Islet precursor cell (in vitro differentiated cells): ENCODE data around the gene TFAP2C.

Experiments used
- DNase-seq: peaks from one replicate; pipeline ENCODE4 v3.0.0-alpha.2; 2018

Gene TFAP2C

DNA sequence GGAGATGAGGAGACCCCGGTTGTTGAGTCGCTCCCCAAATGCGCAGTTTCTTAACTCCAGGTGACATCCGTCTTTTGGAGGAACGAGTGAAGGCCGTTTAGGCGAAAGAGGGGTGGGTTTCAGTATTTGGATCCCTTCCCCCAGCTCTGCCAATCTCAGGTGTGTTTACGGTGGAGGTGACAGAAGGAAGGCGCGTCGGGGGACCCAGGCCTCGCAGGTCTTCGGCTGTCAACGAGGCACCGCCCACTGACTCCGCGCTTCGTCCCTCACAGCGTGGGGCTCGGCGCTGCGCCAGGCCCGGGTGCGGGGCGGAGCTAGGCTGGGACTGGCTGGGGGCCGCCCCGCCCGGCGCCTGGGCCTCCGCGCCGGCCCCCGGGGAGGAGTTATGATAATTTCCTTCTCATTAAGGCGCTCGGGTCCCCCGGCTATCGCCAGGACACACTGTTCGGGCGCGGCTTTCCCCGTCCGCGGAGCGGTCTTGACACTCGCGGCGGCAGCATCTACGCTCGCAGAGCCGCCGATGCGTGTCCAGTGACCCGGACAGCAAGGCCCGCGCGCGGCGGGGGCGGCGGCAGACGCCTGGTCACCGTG is at the start of gene TFAP2C:
TFAP2C (plus strand) TSS at position 434 of the 591 bp plus-strand sequence. CDS start 239 bp downstream, outside the sequence.
- peak; percentile 91 for DNase-seq

- no peak for DNase-seq
Measured at GRCh38 chr20:56580226-56580625, 48.9 kb upstream of the TFAP2C start.

- no peak for DNase-seq
Measured at GRCh38 chr20:56581701-56582100, 47.4 kb upstream of the TFAP2C start.

DNA sequence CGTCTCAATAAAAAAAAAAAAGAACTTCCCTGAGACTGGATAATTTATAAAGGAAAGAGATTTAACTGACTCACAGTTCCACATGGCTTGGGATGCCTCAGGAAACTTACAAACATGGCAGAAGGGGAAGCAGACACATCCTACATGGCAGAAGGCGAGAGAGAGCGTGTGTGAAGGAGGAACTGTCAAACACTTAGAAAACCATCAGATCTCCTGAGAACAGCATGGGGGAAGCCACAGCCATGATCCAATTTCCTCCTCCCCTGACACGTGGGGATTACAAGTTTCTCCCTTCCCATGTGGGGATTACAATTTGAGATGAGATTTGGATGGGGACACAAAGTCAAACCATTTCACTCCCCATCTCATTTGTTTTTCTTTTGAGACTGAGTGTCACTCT is 46.6 kb upstream of the TFAP2C start:
- DNase-seq, result no peak

DNA sequence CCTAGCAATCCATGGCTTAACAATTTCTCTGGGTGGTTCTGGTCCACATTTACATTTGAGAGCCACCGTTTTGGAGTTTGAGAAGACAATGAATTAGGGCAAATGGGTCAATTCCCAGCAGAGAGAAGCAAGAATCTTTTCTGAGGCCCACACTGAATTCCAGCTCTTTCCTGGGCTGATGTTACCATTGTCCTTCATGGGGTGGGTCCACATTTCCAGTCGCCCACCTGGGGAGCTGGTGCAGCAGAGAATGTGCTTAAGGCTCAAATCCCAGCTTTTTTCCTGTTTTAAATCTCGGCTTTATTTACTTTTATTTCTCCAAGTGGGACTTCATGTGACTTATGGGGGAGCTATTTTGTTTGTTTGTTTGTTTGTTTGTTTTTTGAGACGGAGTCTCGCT is 44.2 kb upstream of the TFAP2C start:
- DNase-seq, result no peak

GRCh38 chr20:56587307-56588041 is 41.6 kb upstream of the TFAP2C start:
- no peak for DNase-seq

GRCh38 chr20:56588996-56589395 is 40.1 kb upstream of the TFAP2C start:
- peak; percentile 78 for DNase-seq

DNA sequence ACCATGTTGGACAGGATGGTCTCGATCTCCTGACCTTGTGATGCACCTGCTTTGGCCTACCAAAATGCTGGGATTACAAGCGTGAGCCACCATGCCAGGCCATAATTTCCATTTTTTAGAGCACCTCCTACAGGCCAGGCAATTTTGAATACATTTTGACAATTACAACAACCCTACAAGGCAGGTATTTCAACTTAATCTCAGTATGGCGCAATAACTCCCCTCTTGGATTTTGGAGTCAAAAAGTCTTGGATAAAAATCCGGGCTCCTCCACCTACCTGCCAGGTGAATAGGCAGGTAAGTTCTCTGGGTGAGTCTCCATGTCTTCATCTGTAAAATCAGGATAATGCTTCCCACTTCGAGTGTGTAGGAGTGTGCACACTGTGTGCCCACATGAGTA is 39.5 kb upstream of the TFAP2C start:
- no peak for DNase-seq

- no peak for DNase-seq
Measured at GRCh38 chr20:56590888-56591287, 38.2 kb upstream of the TFAP2C start.

DNA sequence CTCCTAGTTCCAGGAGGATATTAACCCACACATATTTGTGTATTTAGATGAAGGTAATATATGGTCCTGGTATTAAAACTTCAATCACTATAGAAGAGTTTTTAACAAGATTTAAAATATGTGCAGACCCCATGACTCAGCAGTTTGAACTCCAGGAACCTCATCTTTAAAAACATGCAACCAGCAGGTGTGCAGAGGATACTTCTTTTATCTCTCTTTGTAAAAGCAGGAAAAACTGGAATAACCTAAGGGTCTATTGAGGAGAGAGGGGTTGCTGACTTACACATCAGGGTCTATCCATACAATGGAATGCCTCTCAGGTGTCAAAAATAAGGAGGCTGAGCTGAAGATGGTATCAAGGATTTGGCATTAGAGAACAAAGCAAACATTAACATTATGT is 36.9 kb upstream of the TFAP2C start:
- no peak for DNase-seq

GRCh38 chr20:56592817-56593216 is 36.3 kb upstream of the TFAP2C start:
- peak; percentile 76 for DNase-seq

DNA sequence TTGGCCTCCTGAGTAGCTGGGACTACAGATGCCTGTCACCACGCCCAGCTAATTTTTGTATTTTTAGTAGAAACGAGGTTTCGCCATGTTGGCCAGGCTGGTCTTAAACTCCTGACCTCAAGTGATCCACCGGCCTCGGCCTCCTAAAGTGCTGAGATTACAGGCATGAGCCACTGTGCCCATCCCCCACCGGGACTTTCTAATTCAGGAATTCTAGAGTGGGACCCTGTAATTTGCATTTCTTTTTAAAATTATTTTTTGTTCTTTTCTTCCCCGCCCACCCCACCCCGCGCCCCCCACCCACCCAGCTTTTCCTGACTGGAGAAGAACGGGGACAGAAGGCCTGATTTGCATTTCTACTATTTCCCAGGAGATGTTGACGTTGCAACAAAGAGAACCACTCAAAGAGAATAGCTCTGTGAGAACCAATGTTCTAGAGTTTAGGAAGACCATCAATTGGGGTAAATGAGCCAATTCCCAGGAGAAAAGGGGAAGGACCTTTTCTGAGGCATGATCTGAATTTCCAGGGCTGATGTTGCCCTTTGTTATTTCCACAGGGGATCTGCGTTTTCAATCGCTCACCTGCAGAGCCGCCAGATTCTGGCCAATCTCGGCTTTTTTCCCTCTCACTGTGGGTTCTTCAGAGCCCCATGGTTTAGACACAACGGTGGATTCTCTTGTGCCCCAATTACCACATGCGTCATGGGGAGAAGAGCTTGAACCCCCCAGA is 33.2 kb upstream of the TFAP2C start:
- peak; percentile 47 for DNase-seq

- peak; percentile 43 for DNase-seq
Measured at GRCh38 chr20:56601166-56601565, 27.9 kb upstream of the TFAP2C start.

DNA sequence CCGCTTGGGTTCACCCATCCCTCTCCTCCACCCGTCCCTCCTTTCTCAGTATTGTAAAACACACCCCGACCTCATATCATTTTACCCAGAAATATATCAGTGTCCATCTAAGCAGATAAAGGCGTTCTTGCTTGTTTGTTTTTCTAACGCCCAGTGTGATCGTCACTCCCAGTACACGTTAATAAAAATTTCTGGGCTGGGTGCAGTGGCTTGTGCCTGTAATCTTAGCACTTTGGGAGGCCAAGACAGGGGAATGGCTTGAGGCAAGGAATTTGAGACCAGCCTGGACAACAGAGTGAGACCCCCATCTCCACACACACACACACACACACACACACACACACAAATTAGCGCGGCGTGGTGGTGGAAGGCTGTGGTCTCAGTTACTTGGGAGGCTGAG is 24.4 kb upstream of the TFAP2C start:
- DNase-seq, result peak; percentile 38

GRCh38 chr20:56605261-56605996 is 23.7 kb upstream of the TFAP2C start:
- DNase-seq, result peak; percentile 44

GRCh38 chr20:56606174-56606945 is 22.7 kb upstream of the TFAP2C start:
- peak; percentile 88 for DNase-seq

- DNase-seq, result peak; percentile 39
Measured at GRCh38 chr20:56607061-56607704, 21.9 kb upstream of the TFAP2C start.

GRCh38 chr20:56608376-56608775 is 20.7 kb upstream of the TFAP2C start:
- no peak for DNase-seq

DNA sequence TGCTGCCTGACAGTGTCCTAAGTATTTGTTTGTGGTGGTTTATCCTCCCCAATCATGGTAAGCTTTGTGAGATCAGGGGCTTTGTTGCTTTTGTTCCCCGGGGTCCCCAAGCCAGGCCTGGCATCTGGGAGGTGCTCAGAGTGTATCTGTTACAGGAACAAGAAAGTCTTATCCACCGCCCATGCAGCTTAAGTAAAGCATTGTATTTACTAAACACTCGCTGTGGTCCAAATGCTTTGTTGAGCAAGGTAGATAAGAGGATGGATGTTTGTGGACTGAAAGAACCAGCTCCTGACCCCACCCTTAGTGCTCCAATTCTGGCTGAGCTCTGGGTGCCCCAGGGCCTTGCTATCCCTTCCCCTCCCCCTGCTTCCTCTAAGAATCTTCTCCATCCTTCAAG is 19.8 kb upstream of the TFAP2C start:
- peak; percentile 50 for DNase-seq

GRCh38 chr20:56610098-56610497 is 19.0 kb upstream of the TFAP2C start:
- DNase-seq, result peak; percentile 54

- DNase-seq, result peak; percentile 44
Measured at GRCh38 chr20:56614196-56614595, 14.9 kb upstream of the TFAP2C start.

- DNase-seq, result peak; percentile 26
Measured at GRCh38 chr20:56616716-56617115, 12.4 kb upstream of the TFAP2C start.
